SH-SY5Y (cell line): ENCODE data around the gene CENPA.

Source experiments
- GATA2 ChIP-seq: IDR thresholded peaks from 2 replicates; pipeline ENCODE4 v1.6.1; 2011; ENCODE audit warnings: mild to moderate bottlenecking, low read depth, low read length
- GATA3 ChIP-seq: IDR thresholded peaks from 2 replicates; pipeline ENCODE4 v1.6.1; 2011; ENCODE audit warnings: low read depth, mild to moderate bottlenecking, low read length, moderate library complexity

- TF ChIP-seq GATA2, result no peak
- no peak for TF ChIP-seq GATA3
Observed at GRCh38 chr2:26818972-26819371, 33.1 kb downstream of the CENPA start.
